HG03108 (cell line): ENCODE data around the gene AVPI1.

Experiments
- ATAC-seq: cut with Tn5 transposase; IDR thresholded peaks from one replicate; pipeline ENCODE4 v1.9.1; 2021; ENCODE audit warnings: moderate library complexity; ENCODE audit not compliant: unreplicated experiment

AVPI1 gene, protein sequence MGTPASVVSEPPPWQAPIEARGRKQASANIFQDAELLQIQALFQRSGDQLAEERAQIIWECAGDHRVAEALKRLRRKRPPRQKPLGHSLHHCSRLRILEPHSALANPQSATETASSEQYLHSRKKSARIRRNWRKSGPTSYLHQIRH

DNA sequence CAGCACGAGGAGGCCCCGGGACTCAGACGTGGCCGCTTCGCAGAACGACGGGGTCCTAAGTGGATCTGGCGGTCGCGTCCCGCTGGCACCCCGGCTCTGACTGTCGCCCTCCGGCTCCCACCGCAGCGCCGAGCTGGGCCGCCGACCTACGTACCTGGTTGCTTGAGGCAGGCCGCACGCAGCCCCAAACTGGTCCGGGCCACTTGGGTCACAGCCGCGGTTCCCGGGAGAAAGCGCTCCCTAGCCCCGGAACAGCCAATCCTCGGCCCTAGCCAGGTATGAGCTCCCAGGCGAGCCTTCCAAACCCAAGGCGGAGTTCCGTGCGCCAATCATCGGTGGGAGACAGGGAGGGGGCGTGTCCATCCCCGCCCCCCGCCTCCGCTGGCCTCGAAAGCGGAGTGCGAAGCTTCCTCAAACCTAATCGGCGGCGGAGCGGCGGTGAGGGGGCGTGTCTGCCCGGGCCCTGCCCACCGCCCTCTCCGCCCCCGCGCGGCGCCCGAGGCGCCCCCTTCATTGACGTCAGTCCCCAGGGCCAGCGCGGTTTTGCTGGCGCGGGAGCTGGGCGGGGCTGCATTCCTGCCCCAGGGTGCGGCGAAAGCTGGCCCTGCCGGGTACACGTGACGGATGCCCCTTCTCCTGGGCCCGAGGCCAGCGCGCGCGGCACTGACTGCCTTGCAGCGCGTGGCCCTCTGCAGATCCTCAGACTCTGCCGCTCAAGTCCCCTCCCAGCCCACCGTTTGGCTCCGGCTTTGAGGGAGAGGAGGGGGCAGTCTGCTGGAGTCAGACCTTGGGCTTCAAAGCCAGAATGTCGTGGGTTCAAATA lies at the start of gene AVPI1:
Gene AVPI1, minus strand, starts transcription at position 280 of the 823 bp plus-strand sequence. CDS start 7,336 bp downstream, outside the sequence.
- ATAC-seq, result peak; percentile 95

DNA sequence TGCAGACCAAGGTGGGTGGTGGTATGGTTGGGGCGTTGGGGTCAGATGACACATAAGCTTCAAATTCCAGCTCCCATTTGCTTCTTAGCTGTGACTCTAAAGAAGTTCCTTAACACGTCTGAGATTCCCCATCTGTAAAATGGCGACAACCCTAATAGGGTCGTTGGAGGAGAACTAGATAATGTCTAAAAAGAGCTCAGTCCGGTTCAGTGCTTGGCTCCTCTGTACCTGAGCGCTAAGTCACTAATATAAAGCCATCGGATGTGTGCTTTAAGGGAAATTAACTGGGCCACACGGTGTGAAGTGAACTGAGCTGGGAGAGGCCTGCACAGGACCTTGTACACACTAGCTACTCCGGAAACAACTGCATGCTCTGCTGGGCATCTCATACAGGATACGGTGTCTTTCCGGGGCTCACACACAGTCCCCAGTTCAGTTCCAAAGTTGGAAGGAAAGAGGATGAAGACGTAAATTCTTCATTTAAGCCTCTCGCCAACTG lies 49.4 kb upstream of the AVPI1 start:
- peak; percentile 8 for ATAC-seq

DNA sequence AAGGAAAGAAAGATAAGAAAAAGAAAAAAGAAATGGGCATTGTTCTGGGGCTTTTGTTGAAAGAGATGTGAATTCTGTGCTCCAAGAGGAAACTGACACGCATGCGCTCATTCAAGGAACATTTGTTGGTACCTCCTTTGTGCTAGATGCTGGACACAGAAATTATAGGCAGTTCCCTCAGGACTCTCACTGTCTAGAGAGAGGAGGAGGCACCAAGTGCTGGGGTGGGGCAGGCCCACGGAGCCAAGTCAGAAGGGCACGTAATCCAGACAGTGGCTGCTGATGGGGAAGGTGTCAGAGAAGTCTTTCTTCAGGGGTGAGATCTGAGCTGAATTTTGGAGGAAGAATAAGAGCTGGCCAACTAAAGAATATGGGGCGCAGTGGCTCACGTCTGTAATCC lies 47.0 kb upstream of the AVPI1 start:
- no peak for ATAC-seq

DNA sequence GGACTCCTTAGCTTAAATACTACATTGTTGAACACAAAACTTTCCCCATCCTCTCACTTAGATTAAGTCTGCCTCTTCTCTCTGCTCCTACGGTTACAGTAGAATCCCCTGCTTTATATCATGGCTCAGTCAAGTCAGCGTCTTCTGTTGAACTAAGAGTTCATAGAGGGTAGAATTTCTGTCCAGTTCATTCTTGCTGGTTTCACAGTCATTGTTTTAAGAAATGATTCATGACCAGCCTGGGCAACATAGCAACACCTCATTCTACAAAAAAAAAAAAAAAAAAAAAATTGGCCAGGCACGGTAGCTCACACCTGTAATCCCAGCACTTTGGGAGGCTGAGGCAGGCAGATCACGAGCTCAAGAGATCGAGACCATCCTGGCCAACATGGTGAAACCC lies 46.2 kb upstream of the AVPI1 start:
- no peak for ATAC-seq

DNA sequence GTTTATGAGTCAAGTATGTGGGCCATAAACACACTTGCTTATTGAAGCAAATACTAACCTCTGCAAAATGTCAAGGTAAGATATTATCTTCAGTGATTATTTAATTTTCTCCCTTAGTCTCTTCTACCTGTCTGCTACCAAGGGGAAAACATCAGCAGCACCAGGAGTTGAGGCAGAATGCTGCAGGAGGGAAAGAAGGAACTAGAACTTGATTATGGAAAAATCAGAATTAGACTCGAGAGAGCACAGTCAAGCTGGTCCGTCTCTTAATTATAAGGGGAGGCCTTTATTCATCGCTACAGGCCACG lies 45.0 kb upstream of the AVPI1 start:
- ATAC-seq, result no peak

DNA sequence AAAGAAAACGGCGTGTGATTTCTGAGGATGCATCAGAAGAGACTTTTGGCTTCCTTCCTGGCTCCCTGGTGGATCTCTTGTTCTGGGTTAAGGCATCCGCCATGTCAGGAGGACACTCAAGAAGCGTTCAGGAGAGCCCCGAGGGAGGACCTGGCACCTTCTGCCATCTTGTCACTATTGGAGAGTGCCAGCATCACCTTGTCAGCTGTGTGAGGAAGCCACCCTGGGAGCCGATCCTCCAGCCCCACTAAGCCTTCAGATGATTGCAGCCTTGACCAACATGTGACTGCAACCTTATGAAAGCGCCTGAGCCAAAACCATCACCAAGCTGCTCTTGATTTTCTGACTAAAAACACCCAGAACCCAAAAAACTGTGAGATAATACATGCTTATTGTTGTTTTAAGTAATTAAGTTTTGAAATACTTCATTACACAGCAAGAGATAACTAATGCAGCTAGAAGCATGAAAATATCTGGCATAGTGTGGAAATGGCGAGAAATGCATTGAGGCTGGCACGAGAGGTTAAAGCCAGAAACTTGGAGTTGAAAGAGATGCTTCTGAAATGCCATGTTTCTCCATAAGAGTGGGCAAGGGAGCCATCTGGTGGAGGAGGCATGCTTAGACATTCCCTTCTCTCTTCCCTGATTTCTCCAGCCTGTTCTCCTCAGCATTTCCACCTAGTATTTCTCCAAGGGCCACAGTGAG lies 44.5 kb upstream of the AVPI1 start:
- ATAC-seq, result no peak

DNA sequence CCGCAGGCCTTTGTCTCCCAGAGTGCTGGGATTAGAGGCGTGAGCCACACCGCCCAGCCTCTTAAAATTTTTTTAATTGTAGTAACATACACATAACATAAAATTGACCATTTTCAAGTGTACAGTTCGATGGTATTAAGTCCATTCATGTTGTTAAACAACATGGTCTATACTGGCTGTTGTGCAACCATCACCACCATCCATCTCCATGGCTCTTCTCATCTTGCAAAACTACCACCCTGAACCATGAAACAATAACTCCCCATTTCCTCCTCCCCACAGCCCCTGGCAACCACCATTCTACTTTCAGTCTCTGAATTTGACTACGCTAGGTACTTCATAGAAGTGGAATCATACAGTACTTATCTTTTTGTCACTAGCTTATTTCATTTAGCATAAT lies 42.0 kb upstream of the AVPI1 start:
- ATAC-seq, result no peak

DNA sequence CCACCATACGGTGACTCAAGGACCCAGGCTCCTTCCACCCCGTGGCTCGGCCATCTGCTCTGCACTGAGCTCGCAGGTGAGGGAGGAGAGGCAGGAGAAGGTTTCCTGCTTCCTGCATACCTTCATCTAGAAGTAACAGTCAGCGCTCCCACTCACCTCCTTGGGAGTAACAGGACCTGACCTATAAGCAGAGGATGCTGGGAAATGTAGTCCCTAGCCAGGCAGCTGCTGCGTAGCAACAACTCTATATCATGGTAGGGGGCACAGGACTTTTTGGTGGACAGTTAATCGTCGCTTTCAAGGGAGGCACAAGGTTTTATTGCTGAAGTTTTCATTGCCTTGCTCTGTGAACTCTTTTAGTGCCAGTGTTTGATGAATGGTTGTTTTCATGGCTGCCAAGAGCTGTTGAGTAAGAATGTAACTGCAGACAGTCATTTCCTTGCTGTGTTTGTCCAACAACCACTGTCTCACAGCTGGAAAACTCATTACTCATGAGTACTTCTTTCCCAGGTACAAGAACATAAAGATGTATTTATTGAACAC lies 39.7 kb upstream of the AVPI1 start:
- no peak for ATAC-seq

DNA sequence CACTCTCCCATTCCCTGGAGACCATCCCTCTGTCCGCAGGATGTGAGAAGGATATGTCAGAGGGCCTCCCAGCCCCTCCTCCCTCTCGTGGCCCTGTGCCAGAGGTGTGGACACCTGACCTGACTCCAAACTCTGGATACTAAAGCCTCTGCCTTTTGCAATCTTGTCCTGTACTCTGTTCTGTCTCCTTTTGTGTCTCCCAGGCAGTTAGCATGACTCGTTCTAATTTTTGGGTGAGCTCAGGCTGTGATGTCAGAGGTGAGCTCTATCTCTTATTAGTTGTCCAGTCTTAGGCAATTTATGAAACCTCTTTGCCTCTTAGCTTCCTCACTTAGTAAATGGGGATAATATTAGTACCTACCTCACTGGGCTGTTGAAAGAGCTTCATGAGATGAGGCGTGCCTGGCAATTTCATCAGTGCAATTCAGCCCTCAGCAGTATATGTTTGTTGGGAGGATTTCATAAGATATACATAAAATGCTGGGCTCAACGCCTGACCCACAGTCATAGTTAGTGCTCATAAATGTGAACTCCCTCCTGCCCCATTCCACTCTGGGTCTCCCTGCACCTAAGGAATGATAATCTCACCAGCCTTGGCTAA lies 37.4 kb upstream of the AVPI1 start:
- no peak for ATAC-seq

DNA sequence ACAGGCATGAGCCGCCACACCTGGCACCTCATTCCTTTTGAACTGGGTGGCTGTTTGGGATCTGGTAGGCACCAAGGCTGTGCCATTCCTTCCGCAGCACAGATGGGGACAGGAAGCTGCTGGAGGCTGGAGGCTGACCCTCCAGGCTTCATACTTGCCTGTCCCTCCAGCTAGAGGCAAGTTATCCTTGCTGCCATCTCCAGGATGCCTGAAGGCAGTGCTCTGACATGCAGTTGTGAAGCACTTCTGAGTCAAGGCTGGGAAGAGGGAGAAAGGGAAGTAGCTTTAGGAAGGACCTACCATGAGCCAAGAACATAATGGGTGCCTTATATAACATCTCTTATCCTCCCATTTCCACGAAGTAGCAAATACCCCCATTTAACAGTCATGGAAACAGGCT lies 36.0 kb upstream of the AVPI1 start:
- no peak for ATAC-seq

DNA sequence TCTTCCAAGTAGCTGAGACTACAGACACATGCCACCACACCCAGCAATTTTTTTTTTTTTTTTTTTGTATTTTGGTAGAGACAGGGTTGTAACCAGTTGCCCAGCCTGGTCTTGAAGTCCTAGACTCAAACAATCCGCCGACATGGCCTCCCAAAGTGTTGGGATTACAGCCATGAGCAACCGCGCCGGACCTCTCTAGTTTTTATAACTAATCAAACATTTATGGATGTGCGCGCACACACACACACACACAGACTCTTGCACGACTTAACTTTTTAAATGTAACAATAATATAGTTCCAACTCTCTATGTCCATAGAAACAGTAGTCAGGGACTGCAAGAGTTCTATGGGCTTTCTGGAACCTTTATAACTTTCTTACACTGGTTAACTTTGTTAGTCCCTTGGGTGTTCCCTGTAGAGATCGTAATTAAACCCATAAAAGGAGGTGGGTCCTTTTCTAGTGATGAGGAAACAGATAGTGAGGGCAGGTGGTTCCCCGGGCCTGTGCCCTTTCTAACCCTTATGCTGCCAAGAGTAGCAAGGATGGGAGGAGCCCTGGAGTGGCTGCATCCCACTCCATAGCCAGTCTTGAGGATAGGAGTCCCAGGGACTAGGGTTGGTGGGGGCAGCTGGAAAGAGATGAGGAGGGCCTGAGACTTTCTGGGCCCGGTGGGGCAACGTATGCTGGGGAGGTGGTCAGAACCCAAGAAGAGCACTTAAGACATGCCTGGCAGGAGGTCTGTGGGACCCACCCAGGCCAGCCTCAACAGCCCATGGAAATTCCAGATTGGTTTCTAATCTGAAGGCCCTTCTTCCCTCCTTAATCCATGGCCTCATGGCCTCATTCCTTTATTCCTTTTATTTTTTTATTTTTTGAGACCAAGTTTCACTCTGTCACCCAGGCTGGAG lies 35.1 kb upstream of the AVPI1 start:
- ATAC-seq, result no peak

DNA sequence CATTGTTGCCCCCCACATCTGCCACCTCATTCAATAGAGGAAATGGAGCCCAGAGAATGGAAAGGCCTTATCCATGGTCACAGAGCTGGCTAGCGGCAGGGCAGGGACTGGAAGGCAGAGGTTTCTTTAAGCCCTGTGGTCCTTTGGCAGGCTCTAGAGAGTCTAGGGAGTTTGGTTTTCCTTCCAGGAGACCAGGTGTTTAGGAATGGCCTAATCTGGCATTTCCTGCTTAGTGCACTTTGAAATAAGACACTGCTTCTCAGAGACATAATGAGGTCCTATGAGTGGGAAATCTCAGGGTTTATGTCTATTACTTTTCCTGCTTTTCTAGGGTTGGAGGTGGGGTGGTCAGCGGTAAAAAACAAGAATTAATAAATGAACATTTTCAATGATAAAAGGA lies 32.6 kb upstream of the AVPI1 start:
- no peak for ATAC-seq

DNA sequence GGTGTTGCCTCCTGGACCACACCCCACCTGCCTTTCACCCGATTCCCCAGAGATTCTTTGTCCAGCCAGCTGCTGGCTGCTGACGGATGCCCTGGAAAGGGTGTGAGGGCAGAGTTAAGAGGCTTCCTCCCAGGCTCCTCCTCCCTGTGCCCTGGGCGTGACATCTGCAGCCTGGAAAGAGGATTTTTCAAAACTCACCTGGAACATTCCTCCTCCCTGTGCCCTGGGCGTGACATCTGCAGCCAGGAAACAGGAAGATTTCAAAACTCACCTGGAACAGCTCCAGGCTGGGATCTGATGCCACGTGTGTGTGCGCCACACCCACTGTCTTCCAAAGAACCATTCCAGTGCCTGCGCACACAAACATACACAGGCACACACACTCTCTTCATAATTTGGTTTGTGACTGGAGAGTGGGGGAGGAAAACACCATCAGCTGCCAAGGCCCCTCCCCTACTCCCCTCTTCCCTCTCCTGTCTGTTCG lies 31.7 kb upstream of the AVPI1 start:
- ATAC-seq, result no peak

DNA sequence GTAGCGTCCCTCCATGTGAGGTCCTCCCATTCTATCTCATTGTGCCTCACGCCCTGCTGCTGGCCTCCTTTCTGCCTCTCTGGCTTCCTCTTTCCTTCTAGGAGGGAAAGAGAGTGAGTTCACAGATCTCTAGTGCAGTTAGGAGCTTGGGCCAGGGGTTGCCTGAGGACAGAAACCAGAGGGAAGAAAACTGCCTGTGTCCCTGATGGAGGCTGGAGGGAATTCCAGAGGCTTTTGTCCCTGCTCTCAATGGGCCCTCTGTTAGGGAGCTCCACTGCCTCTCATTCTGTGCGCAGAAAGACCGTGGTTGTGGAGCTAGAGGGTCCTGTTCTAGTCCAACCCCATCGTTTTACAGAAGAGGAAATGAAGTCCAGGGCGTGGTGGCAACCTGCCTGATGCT lies 31.1 kb upstream of the AVPI1 start:
- no peak for ATAC-seq

DNA sequence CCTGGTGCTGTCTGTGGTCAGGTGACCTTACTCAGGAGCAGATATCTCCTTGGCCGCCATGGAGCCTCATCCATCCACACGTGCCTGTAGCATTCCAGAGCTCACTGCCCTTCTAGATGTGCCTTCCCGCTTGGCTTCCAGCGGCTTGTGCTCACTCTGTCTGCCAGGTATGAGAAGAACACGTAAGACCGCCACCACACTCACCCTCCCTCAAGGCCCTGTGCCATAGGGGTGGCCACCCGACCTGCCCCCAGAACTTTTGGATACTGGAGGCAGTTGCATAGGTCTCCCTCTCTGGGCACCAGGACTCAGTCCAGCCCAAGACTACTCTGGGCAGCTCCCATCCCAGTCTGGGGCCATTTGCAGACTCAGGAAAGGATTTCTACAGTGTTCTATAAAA lies 30.6 kb upstream of the AVPI1 start:
- no peak for ATAC-seq

DNA sequence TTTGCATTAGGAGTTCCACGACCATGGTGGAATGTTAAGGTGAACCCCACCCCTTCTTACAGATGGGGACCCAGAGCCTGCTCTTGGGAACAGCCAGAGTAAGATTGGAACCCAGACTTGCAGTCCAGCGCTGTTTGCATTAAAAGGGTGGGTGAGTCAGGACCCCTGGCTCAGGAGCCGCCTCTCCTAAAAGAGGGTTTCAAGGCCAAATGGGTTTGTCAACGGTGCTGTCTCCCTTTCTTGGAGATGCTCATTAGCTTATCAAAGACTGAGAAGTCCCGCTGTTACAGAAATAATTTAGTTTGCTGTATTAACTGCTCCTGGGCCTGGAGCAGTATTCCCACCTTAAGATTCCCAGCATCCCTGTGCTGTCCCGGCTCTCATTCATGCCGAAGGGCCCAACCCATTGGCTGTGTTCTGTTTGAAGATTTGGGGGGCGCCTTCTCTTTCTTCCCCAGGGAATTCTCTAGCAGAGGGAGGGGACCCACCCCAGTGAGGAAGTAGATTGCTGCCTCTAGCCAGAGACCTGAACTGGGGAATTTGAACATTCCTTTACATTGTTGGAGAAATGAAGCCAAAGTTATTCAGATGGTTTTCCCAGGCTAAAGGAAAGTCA lies 28.3 kb upstream of the AVPI1 start:
- no peak for ATAC-seq

DNA sequence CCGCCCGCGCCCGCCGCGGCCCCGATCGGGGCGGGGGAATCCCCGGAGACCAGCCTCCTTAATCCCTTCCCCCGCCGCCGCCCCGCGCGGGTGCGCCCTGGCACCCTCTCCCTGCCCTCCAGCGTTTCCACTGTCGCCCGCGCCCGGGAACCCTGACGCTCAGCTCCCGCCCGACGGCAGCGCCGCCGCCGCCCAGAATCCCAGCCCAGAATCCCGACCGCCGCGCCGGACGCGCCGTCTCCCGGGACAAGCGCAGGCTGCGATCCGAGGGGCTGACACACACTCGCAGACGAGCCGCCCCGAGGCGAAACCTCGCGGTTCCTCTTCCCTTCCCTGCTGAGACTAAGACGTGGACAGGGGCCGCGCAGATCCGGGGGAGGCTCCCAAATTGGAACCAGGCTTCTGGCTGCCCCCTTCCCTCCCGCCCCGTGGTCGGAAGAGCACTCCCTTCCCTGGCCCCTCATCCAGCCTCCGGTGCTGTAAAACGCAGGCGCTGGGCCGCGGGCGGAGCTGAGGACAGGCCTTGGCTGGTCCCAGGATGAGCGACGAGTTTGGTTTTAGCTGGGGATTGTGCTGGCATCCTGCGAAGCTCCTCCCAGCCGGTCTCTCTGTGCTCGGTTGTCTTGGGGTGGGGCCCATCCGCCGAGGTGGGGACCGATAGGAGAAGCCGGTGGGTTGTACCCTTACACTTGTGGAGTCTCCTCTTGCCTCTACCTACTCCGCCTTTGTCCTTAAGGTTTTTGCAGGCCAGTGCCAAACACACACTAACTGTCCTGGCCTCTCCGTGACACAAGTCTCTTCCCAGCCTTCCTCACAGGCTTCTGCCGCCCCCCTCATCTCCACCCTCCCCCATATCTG lies 27.6 kb upstream of the AVPI1 start:
- peak; percentile 44 for ATAC-seq

DNA sequence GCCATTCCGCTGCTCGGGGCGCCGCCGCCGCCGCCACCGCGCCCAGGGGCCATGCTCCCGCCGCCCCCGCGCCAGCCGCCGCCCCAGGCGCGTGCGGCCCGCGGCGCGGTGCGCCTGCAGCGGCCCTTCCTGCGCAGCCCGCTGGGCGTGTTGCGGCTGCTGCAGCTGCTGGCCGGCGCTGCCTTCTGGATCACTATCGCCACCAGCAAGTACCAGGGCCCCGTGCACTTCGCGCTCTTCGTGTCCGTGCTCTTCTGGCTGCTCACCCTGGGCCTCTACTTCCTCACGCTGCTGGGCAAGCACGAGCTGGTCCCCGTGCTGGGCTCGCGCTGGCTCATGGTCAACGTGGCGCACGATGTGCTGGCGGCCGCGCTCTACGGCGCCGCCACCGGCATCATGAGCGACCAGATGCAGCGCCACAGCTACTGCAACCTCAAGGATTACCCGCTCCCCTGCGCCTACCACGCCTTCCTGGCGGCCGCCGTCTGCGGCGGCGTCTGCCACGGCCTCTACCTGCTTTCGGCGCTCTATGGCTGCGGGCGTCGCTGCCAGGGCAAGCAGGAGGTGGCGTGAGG lies 26.9 kb upstream of the AVPI1 start:
- ATAC-seq, result peak; percentile 74
